ENCODE measurements around the gene CFAP141.

- TF ChIP-seq POLR2A (IDR thresholded peaks at IDR 0.05) (no peak), CTCF (IDR thresholded peaks at IDR 0.05) (no peak)
Observed at GRCh38 chr1:154199563-154199879, 6.6 kb downstream of the CFAP141 start.

Measured in testis (tissue), 2 donors.